Neural progenitor cell (in vitro differentiated cells): Measurements from ENCODE around the gene MYO7B. TPM values are rescaled to one million over a fixed set of nuclear protein-coding genes. Genes with fewer than 3 reads are reported as not detected.
A peak's percentile ranks its signal among the peaks of the same experiment; 100 is the strongest.

Experiments
- DNase-seq: peaks from one replicate; pipeline ENCODE4 v3.0.0-alpha.2; 2016; ENCODE audit warnings: low spot score
- H2AFZ ChIP-seq: fragments of 200-600 bp; sonication (generic); replicated peaks from 2 replicates; pipeline ENCODE4 v1.6.1; 2016; ENCODE audit warnings: antibody characterized with exemption
- H3F3A ChIP-seq: fragments of 200-600 bp; sonication (generic); 2 replicates; pipeline ENCODE4 v1.6.1; 2016; ENCODE audit warnings: antibody characterized with exemption, low read depth
- H3K27ac ChIP-seq: fragments of 200-600 bp; sonication (generic); 2 replicates; pipeline ENCODE4 v1.5.1; 2016; ENCODE audit warnings: mild to moderate bottlenecking
- H3K27me3 ChIP-seq: fragments of 200-600 bp; sonication (generic); 2 replicates; pipeline ENCODE4 v1.6.1; 2016; ENCODE audit warnings: mild to moderate bottlenecking, moderate library complexity
- H3K36me3 ChIP-seq: fragments of 200-600 bp; sonication (generic); 2 replicates; pipeline ENCODE4 v1.5.1; 2016
- H3K4me1 ChIP-seq: fragments of 200-600 bp; sonication (generic); 2 replicates; pipeline ENCODE4 v1.6.1; 2016; ENCODE audit warnings: mixed run types
- H3K4me2 ChIP-seq: fragments of 200-600 bp; sonication (generic); 2 replicates; pipeline ENCODE4 v1.6.1; 2016
- H3K4me3 ChIP-seq: fragments of 200-600 bp; sonication (generic); 2 replicates; pipeline ENCODE4 v1.5.1; 2016
- H3K79me2 ChIP-seq: fragments of 200-600 bp; sonication (generic); 2 replicates; pipeline ENCODE4 v1.6.1; 2016; ENCODE audit warnings: low read depth
- H3K9ac ChIP-seq: fragments of 200-600 bp; sonication (generic); 2 replicates; pipeline ENCODE4 v1.6.1; 2016
- H3K9me3 ChIP-seq: fragments of 200-600 bp; sonication (generic); 2 replicates; pipeline ENCODE4 v1.5.1; 2016; ENCODE audit warnings: low read depth
- H4K20me1 ChIP-seq: fragments of 200-600 bp; sonication (generic); 2 replicates; pipeline ENCODE4 v1.6.1; 2016; ENCODE audit warnings: low read depth
- H3K27ac Mint-ChIP-seq: 3 replicates; pipeline ENCODE4 v1.8.0; 2021; ENCODE audit warnings: mixed read lengths
- H3K27me3 Mint-ChIP-seq: 2 replicates; pipeline ENCODE4 v1.8.0; 2022; ENCODE audit warnings: low read depth, mild to moderate bottlenecking, inconsistent platforms, moderate library complexity, mixed read lengths; ENCODE audit not compliant: insufficient read depth
- H3K36me3 Mint-ChIP-seq: 3 replicates; pipeline ENCODE4 v1.8.0; 2021; ENCODE audit warnings: mixed read lengths
- H3K4me1 Mint-ChIP-seq: 3 replicates; pipeline ENCODE4 v1.8.0; 2021; ENCODE audit warnings: mixed read lengths
- H3K4me3 Mint-ChIP-seq: 3 replicates; pipeline ENCODE4 v1.8.0; 2021; ENCODE audit warnings: mild to moderate bottlenecking, moderate library complexity, mixed read lengths
- H3K9me3 Mint-ChIP-seq: 3 replicates; pipeline ENCODE4 v1.8.0; 2020; ENCODE audit warnings: mixed read lengths
- EZH2 ChIP-seq: fragments of 200-600 bp; sonication (generic); IDR thresholded peaks from 2 replicates; pipeline ENCODE4 v1.6.1; 2017; ENCODE audit warnings: antibody characterized with exemption, mild to moderate bottlenecking, moderate library complexity
- EZH2phosphoT487 ChIP-seq: fragments of 200-600 bp; sonication (generic); IDR thresholded peaks from 2 replicates; pipeline ENCODE4 v1.6.1; 2017; ENCODE audit warnings: antibody characterized with exemption
- total RNA-seq: library from RNA; depleted of rRNA; stranded (reverse); fragments of >200 nt; gene quantifications from 2 replicates; pipeline ENCODE4 v1.2.3, GENCODE V29; 2015; ENCODE audit warnings: low replicate concordance
- TF ChIP-seq, protein P1 (sequence below): fragments of 200-600 bp; sonication (generic); IDR thresholded peaks from 2 replicates; pipeline ENCODE4 v1.5.1; 2017; ENCODE audit warnings: antibody characterized with exemption, mild to moderate bottlenecking

MYO7B gene
- total RNA-seq, 1 donor from 2014 or later, result not detected

DNA sequence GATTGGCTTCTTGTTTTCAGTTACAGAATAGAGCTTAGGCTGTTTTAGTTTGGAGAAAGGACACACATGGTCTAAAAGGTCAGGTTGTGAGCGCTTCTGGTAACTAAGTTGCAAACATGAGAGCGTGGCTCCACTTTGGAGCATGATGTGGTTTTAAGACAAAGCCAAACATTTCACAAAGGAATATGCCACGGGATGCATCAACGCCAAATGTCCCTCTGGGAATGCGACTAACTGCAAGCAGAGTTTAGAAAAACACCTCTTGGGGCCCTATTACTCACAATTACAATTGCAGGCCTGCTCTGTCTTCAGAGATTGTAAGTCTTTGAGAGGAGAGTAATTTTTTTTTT lies 25.4 kb downstream of the MYO7B start:
- H3K4me1 Mint-ChIP-seq, result no peaks in the 10 kb centered on the region
- Histone ChIP-seq H2AFZ (peak overlapping the region; percentile 45), H3K9ac (no peak overlapping the region), H4K20me1 (no peaks in the 10 kb centered on the region), H3K79me2 (no peaks in the 10 kb centered on the region), H3K27ac (no peak overlapping the region), H3K4me1 (no peaks in the 10 kb centered on the region), H3F3A (no peaks in the 10 kb centered on the region), H3K4me3 (no peak overlapping the region), H3K27me3 (no peaks in the 10 kb centered on the region), H3K4me2 (no peak overlapping the region), H3K9me3 (no peaks in the 10 kb centered on the region), H3K36me3 (no peaks in the 10 kb centered on the region)
- no peak overlapping the region for H3K4me3 Mint-ChIP-seq
- H3K9me3 Mint-ChIP-seq, result peaks cover 3% of the 10 kb centered on the region
- no peak overlapping the region for H3K27ac Mint-ChIP-seq
- no peak for DNase-seq
- H3K36me3 Mint-ChIP-seq, result no peaks in the 10 kb centered on the region
- peaks cover 10% of the 10 kb centered on the region for H3K27me3 Mint-ChIP-seq
- no peak for TF ChIP-seq EZH2phosphoT487
- TF ChIP-seq, protein P1, sequence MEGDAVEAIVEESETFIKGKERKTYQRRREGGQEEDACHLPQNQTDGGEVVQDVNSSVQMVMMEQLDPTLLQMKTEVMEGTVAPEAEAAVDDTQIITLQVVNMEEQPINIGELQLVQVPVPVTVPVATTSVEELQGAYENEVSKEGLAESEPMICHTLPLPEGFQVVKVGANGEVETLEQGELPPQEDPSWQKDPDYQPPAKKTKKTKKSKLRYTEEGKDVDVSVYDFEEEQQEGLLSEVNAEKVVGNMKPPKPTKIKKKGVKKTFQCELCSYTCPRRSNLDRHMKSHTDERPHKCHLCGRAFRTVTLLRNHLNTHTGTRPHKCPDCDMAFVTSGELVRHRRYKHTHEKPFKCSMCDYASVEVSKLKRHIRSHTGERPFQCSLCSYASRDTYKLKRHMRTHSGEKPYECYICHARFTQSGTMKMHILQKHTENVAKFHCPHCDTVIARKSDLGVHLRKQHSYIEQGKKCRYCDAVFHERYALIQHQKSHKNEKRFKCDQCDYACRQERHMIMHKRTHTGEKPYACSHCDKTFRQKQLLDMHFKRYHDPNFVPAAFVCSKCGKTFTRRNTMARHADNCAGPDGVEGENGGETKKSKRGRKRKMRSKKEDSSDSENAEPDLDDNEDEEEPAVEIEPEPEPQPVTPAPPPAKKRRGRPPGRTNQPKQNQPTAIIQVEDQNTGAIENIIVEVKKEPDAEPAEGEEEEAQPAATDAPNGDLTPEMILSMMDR, result no peak
- TF ChIP-seq EZH2, result no peak

DNA sequence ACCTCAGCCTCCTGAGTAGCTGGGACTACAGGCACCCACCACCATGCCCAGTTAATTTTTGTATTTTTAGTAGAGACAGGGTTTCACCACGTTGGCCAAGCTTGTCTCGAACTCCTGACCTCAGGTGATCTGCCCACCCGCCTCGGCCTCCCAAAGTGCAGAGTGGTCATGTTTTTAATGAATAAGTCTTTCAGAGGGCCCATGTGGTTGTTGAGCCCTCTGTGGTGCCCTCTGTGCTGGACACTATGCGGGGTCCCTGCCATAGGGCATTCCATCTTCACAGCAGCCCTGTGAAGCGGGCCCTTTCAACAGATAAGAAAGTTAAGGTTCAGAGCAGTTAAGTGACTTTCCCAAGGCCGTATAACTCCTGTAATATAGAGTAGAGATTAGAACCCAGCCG lies 25.9 kb downstream of the MYO7B start:
- peaks cover 10% of the 10 kb centered on the region for H3K27me3 Mint-ChIP-seq
- no peak overlapping the region for H3K4me3 Mint-ChIP-seq
- H2AFZ ChIP-seq, result no peak overlapping the region
- no peaks in the 10 kb centered on the region for H3K4me1 ChIP-seq
- H3K27me3 ChIP-seq, result no peaks in the 10 kb centered on the region
- H3K4me3 ChIP-seq, result no peak overlapping the region
- TF ChIP-seq EZH2phosphoT487 (no peak), EZH2 (no peak)
- TF ChIP-seq, protein P1, result no peak
- H4K20me1 ChIP-seq, result no peaks in the 10 kb centered on the region
- H3K4me2 ChIP-seq, result no peak overlapping the region
- no peaks in the 10 kb centered on the region for H3F3A ChIP-seq
- no peak for DNase-seq
- no peaks in the 10 kb centered on the region for H3K4me1 Mint-ChIP-seq
- no peaks in the 10 kb centered on the region for H3K9me3 ChIP-seq
- no peaks in the 10 kb centered on the region for H3K36me3 ChIP-seq
- H3K27ac ChIP-seq, result no peak overlapping the region
- no peaks in the 10 kb centered on the region for H3K79me2 ChIP-seq
- H3K36me3 Mint-ChIP-seq, result no peaks in the 10 kb centered on the region
- H3K27ac Mint-ChIP-seq, result no peak overlapping the region
- H3K9me3 Mint-ChIP-seq, result peaks cover 3% of the 10 kb centered on the region
- H3K9ac ChIP-seq, result no peak overlapping the region

DNA sequence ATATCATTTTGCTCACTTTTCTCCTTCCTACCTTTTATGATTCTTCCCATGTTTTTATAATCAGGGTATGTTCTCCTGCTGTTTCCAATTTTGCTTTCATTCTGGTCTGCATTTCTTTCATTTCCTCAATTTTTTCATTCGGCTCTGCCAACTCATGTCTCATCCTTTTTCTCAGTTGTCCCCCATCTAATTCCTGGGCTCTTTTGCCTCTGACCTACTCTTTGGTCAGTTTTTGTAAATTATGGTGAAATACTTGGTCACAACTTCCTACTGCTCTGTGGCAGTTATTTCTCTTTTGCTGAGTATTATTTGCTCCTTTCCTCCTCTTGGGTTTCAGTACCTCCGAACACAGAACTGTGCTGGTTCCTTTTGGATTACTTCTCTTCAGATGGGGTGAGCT lies 27.5 kb downstream of the MYO7B start:
- H3K27ac Mint-ChIP-seq, result no peak overlapping the region
- Histone ChIP-seq H3K4me2 (no peak overlapping the region), H3K9me3 (no peaks in the 10 kb centered on the region), H3K4me1 (no peaks in the 10 kb centered on the region), H3K27me3 (no peaks in the 10 kb centered on the region), H3K9ac (no peak overlapping the region), H4K20me1 (no peaks in the 10 kb centered on the region), H2AFZ (no peak overlapping the region), H3K4me3 (no peak overlapping the region), H3K27ac (no peak overlapping the region), H3F3A (no peaks in the 10 kb centered on the region), H3K36me3 (no peaks in the 10 kb centered on the region), H3K79me2 (no peaks in the 10 kb centered on the region)
- H3K9me3 Mint-ChIP-seq, result no peaks in the 10 kb centered on the region
- H3K4me1 Mint-ChIP-seq, result no peaks in the 10 kb centered on the region
- H3K4me3 Mint-ChIP-seq, result no peak overlapping the region
- no peak for TF ChIP-seq EZH2
- TF ChIP-seq, protein P1, result no peak
- DNase-seq, result no peak
- no peaks in the 10 kb centered on the region for H3K36me3 Mint-ChIP-seq
- H3K27me3 Mint-ChIP-seq, result peaks cover 10% of the 10 kb centered on the region
